ENCODE data around the gene BPIFB3.
"Not testable (repeated sequence)": the region's sequence is repeated elsewhere in the genome, so short reads cannot be mapped to it uniquely, and the experiment has no call there.

BPIFB3 gene

DNA sequence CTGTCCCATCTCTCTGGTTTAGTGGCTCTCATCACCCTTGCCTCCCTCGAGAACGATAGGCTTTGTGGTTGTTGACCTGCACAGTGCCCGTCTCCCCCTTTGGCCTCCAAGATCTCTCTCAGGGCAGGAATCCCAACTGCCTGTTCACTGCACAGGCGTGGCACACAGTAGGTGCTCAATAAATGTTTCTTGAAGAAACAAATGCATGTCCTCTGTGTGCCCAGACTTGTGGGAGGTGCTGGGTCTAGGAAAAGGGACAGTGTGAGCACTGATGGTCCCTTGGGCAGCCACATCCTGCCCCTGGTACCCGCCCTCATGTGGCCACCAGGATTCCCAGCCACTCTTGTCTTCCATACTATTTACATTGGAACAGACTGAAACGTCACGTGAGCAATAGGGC lies 24.8 kb upstream of the BPIFB3 start:
- no peak for DNase-seq

DNA sequence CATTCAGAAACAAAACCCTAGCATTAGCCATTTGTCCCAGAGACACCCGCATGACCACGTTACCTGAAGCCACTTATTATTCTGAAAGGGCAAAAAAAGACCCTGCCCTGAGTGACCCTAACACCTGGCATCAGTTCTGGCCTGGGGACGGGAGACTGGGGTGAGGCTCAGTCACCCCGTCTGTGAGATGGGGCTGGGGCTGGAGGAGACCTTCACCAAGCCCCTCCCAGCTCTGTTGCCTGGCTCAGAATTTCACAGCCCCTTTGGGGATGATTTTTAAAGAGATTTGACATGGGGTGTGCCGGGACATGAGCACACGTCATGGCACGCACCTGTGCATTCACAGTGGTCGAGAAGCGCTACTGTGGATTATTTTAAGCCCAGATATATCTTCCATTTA lies 23.6 kb upstream of the BPIFB3 start:
- DNase-seq: no peak

DNA sequence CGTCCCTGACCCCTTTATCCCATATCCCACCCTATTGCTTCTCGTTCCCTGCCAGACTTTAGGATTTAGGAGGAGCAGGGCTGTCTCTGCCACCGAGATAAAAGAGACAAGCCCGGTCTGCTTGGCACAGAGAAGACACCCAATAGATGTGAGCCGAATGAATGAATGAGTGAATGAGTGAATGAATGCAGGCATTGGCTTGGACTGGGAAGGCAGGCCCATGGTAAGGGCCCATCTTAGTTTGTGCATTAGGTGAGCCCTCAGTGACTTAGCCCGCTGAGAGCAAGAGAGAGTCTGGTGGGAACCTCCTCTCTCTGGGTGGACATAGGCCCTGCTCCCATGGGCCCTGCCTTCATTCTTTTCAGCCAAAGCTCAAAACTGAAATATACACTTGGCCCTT lies 23.1 kb upstream of the BPIFB3 start:
- no peak for DNase-seq

DNA sequence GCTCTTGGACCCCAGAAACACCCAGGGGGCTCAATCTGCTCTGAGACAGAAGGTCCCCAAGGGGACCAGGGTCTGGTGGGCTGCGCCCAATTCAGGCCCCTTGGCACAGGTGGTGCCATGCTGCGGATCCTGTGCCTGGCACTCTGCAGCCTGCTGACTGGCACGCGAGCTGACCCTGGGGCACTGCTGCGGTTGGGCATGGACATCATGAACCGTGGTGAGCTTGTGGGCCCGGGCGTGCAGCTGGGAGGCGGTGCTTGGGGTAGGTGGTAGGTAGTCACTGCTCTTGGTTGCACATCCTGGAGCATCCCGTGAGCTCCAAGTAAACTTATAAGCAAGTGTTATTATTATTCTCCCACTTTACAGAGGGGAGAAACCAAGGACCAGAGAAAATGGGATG lies 22.2 kb upstream of the BPIFB3 start, which contains the start of gene BPIFB6:
BPIFB6 (plus strand) TSS at position 118 of the 400 bp plus-strand sequence; CDS start at position 118, 0 bp downstream.
- no peak for DNase-seq

DNA sequence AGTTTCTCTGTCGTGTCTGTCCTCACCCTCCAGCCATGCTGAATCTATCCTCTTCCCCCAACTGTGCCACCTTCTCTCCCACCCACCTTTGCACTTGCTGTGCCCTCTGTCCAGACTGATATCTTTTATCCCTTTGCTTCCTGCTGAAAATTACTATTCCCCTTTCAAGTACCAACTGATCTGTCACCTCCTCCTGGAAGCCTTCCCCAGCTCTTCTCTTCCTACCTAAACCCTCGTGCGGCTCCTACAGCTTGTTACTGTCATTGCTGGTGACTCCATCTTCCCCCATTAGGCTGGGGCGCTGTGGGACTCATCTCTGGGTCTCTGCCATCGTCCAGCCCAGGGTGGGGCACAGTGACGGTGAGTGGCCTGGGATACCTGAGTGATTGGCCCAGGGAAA lies 21.1 kb upstream of the BPIFB3 start:
- DNase-seq: no peak

DNA sequence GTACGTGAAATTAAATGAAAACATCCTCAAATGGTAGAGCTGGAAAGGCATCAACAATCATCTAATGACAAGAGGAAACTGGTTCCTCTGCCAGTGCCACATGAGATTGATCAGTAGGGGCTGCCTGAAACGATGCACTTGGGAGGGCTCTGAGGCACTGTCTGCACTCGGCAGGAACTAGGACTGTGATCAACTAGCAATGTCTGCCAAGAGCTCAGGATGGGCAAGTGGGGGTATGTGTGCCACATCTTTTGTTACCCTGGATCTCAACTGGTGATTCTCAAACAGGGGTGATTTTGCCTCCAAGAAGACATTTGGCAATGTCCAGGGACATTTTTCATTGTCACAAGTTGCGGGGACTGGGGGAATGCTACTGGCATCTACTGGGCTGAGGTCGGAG lies 20.3 kb upstream of the BPIFB3 start:
- DNase-seq: no peak

DNA sequence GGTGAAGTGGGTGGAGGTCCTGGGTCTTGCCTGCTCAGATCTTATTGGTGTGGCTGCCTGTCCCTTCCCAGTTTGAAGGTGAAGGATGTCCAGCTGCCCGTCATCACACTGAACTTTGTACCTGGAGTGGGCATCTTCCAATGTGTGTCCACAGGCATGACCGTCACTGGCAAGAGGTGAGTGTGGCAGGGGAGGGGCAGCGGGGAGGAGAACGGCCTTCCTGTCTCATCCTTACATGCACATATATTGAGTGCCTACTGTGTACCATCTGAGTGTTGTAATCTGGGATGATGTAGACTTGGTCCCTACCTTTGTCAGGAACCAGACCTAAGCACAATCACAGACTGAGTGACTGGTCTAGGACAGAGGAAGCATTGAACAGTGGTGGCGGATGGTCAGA lies 19.6 kb upstream of the BPIFB3 start:
- DNase-seq: no peak

DNA sequence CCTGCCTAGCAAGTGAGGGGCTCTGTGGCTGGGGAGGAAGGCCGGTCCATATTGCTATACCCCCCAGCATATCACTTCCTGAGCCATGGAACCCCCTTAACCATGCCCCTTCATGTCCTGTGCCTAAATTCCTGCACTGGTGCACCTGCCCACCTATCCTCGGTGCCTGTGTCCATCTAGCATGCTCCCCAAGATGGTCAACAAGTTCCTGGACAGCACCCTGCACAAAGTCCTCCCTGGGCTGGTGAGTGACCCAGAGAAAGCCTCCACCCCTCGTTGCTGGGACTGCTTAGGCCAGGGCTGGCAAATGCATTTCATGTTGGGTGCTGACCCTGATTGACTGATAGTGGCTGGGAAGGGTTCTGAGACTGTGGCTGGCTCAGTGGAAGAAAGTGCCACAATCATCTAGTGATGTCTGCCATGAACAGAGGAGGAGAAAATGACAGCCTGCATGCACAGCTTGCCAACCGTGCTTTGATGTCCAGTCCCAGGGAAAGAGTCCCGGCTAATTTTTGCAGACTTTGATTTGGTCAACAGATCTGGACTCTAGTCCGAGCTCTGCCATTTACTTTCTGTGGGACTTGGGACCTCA lies 18.7 kb upstream of the BPIFB3 start:
- DNase-seq: no peak

DNA sequence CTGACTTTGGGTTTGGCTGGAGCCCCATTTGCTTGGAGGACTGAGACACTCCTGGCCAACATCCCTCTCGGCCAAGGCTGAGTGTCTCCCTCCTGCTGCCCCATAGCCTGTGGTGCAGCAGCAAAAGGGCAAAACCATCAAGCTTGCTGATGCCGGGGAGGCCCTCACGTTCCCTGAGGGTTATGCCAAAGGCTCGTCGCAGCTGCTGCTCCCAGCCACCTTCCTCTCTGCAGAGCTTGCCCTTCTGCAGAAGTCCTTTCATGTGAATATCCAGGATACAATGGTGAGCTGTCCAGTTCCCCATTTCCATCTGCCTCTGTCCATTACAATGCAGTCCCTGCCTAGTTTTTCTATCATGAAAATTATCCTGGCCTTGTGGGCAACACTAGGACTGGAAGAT lies 16.2 kb upstream of the BPIFB3 start:
- DNase-seq: no peak

DNA sequence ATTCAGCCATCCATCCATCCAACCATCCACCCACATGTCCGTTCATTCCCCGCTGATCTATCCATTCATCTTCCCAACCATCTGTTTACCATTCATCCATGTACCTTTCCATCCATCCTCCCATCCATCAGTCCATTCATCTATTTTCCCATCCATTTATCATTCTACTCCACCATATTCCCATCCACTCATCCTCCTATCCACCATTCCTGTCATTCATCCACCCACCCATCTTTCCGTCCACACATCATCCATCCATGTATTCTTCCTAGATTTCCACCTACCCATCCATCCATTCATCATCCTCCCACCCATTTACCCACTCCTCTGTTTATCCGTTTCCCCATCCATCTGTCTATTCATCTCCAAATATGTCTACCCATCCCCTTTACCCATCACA lies 15.5 kb upstream of the BPIFB3 start:
- no peak for DNase-seq

DNA sequence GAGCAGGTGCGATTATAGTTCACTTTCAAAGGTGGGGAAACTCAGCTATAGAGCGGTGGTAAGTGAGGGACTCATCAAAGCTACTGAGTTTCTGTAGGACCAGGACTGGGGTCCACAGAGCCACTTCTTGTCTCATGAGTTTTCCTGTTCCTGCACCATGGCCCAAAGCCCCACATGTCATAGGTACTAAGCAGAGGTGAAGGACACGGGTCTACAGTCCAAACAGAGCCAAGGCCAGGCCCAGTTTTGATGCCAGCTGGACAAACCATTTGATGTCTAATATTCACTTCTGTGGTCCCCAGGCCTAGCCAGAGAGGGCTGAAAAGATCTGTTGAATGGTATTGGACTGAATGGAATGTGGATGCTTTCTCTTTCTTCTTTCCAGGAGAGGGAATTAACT lies 11.3 kb upstream of the BPIFB3 start:
- DNase-seq: no peak

DNA sequence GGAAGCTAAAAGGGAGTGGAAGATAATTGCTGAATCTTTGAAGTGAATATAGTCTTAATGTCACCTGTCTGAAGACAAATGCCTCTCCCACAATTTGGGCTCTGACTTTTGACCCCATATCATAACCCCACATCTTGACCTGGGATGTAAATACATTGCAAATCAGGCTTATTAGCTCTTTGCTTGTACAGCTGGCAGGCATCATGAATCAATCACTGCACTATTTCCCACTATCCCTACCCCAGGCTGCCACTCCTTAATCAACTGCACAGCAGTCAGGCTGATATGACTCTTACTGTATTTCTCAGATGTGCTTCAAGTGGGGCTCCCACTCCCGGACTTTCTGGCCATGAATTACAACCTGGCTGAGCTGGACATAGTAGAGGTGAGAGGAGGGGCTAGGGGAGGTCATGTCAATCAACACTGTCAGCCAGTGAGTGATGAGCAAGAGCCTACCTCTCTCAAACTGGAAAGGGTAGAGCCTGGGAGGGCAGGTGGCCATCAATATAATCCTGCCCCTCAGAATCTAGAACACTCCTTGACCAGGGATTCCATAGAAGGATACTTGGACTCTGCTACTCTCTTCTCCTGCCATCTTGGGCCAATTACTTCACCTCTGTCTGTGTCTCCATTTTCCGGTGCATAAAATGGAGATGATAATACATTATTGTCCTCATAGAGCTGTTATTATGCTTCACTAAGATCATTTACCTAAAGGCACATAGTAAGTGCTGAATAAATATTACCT lies 10.5 kb upstream of the BPIFB3 start:
- DNase-seq: no peak

DNA sequence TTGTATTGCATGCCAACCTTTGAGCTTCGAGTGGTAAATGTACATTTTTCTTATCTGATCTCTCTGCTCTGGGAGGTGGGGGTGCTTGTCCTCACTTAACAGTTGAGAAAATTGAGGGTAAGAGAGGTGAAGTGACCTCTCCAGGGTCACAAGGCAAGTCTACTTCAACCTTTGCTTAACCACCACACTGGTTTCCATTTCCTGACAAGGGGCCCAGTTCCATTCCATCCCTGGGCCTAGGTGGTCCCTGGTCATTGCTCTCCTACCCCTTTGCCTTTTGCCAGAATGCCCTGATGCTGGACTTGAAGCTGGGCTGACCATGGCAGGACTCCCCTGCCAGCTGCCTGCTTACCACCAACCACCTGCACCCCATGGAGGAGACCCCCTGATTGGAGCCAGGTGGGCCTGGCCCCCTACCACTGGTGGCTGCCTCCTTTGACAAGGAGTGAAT lies 9.9 kb upstream of the BPIFB3 start:
- DNase-seq: no peak

DNA sequence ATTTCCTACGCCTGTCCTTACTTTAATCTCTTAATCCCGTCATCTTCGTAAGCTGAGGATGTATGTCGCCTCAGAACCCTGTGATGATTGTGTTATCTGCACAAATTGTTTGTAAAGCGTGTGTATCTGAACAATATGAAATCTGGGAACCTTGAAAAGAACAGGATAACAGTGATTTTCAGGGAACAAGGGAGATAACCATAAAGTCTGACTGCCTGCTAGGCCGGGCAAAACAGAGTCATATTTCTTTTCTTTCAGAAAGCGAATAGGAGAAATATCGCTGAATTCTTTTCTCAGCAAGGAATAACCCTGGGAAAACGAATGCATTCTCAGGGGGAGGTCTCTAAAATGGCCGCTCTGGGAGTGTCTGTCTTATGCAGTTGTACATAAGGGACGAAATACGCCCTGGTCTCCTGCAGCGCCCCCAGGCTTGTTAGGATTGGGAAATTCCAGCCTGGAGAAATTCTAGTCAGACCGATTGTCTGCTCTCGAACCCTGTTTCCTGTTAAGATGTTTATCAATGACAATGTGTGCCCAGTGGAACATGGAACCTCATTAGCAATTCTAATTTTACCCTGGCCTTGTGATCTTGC lies 8.5 kb upstream of the BPIFB3 start:
- DNase-seq: not testable (repeated sequence)

DNA sequence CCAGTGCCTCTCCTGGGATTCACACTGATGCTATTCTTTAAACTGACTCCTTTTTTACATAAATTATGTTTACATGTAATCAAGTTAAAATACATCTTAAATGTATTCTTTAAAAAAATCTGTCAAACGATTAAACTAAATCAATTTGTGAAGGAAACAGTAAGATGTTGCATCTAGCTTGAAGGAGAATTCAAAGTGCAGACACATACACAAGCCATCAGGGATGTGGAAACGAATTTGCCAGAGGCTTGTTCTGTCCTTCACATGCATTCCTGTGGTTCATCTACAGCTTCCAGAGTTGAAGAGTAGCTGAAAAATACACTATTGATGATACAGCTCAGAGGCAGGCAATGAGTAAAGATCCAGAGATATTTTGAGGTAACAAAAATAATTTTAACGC lies 7.3 kb upstream of the BPIFB3 start:
- no peak for DNase-seq

DNA sequence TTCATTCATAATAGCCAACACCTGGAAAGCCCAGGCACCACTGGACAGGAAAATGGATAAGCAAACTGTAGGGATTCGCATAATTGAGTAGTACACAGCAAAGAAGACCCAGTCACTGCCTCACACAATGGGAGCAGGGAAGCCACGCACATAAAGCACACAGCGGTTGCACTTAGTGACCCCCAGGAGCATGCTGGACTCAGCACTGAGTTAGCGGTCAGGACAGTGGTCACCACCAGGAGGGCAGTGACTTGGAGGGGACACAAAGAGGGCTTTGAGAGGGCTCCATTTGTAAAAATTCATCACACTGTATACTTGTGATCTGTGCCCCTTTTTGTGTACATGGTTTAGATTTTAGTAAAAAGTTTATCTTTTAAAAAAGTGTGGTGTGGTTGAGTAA lies 2.4 kb upstream of the BPIFB3 start:
- no peak for DNase-seq

DNA sequence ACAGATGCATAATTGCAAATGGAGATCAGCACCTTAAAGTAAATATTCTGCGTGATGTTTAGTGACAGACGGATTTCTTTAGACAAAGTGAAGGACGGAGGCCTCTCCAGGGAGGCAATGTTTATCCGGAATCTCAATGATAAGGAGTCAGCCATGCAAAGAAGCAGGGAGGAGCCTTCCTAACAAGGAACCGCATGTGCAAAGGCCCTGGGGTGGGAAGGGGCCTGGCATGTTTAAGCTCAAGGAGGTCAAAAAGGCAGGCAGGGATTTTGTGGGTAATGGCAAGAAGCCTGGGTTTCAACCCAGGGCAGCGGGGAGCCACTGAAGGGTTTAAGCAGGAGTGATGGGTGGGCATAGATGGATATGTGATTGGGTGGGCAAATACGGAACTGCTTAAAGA lies 678 bp downstream of the BPIFB3 start:
- no peak for DNase-seq

DNA sequence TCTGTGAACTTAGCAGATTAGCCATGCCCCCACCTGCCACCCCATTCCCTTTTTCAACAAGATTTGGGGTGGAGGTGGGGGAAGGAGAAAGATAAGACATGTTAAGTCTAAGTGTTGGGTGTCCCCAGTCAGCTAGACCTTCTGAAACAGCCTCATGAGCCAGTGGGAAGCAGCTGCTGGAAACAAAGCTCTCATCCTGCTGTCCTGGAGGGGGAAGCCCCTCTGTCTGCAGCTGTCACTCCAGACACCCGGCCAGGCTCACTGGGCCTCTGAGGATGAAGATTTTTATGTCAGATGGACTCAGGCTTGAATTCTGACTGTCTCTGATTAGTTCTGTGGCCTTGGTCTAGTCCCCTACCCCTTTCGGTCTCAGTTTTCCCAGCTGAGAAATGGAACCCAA lies 1.1 kb downstream of the BPIFB3 start:
- DNase-seq: no peak

DNA sequence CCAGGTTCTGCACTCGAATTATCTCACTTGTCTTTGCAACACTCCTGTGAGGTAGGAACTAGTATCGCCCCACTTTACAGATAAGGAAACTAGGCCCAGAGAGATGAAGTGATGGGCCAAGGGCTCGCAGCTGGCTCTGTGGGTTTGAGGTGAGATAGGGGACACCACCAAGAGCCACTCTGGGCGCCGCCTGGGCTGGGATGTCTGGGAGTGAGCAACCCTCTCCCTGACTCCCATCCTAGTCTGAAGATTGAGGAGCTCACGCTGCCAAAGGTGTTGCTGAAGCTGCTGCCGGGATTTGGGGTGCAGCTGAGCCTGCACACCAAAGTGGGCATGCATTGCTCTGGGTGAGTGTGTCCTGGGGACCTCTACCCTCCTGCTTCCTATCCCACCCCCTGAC lies 5.4 kb downstream of the BPIFB3 start:
- DNase-seq: no peak

DNA sequence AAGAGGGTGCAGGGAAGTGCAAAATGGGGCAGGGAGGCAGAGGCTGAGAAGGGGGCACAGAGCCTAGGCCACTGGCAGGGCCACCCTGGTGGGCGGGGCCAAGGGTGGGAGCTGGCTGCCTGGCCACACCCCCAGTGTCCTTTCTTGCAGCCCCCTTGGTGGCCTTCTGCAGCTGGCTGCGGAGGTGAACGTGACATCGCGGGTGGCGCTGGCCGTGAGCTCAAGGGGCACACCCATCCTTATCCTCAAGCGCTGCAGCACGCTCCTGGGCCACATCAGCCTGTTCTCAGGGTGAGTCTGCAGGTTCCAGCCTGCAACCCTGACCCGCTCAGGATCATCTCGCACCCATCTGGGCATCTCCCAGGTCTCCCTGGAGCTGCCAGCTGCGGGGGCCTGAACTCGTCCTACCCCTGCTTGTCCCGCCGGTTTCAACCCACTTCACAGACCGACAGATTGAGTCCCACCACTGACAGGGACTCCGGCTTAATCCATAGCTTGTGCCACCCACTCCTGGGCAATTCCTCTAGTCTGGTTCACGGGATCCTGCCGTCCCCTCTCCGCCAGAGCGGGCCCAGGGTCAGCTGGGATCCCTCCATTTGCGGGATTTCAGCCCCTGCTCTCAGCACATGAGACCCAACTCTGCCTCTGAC lies 6.2 kb downstream of the BPIFB3 start:
- no peak for DNase-seq

DNA sequence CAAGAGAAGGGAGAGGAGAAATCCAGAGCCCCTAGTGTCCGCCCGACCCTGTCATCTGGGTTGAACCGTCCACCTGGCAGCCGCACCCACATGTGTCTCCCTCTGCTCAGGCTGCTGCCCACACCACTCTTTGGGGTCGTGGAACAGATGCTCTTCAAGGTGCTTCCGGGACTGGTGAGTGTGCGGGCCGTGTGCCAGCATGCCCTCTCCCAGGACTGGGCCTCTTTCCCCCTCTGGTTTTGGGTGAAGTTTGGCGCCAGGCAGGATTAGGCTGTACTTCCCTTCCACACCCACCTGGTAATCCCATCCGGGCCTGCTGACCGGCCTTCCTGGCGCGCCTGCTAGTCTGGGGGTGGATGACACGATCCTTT lies 7.9 kb downstream of the BPIFB3 start:
- DNase-seq: no peak

DNA sequence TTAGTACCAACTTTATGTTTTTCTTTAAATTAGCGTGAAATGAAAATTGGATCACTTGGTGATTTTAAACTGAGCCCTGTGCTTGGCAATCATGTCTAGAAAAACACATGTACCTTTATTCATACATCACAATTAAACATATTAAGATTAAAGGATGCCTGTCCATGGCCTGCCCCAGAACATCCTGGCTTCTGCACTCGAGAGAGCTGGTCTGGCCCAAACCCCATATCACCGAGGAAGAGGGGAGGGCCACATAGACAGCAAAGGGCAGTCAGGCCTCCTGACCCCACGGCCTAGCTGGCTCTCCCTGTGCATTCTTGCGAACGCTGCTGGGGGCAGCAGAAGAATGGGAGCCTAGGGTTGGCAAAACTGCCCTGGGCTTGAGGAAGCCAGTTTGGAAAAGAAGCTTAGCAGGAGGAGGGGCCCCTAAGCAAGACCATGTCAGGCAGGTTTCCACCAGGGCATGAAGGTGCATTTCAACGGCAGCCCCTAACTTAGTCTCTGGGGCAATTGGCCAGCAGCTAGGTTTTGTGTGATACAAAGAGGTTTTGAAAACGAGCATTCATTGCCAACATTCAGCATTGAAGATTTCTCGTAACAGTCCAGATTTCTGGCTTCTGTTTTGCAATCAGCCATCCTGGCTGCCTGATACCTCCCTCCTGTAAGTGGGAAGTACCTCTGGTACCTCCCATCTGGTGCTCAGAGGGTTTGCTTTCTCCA lies 8.6 kb downstream of the BPIFB3 start:
- DNase-seq: no peak

DNA sequence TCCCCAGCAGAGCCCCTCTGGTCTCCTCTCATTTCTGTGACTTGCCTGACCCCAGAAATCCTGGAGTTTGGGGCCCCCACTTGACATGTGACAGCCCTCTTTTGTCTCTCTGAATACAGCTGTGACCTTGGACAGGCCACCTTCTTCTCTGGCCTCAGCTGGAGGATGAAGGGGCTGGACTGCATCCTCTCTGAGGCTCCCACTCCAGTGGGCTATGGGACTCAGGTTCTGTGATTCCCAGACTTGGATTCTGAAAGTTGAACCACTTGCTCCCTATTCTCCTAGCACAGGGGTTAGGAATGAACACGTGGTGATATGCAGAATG lies 9.1 kb downstream of the BPIFB3 start:
- no peak for DNase-seq

DNA sequence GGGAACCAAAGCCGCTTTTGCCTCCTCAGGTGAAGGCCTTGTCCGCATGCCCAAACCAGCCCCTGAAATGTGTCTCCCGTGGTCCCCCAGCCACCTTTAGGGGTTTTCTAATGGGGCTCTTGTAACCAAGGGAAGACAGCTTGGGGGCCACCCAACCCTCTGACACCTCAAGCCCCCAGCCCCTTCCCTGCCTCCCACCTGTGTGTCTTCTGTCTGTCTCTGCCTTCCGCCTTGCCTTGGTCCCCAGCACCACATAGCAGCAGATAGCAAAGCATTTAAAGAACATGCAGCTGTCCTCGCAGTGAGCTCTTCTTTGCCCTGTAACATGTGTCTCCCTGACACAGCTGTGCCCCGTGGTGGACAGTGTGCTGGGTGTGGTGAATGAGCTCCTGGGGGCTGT lies 9.6 kb downstream of the BPIFB3 start:
- no peak for DNase-seq

Data from NCI-H1694 treated with DMSO at 0.1 percent for 48 hours (cell line).